A673 (cell line): ENCODE measurements around the gene CLCN2.

Experiments used
- EZH2 ChIP-seq: fragments of 200-600 bp; sonication (generic); IDR thresholded peaks from 2 replicates; pipeline ENCODE4 v1.6.1; 2017; ENCODE audit warnings: borderline replicate concordance, low read depth, mild to moderate bottlenecking, mixed read lengths, antibody characterized with exemption, low read length; ENCODE audit not compliant: poor library complexity, severe bottlenecking
- TF ChIP-seq, protein P1 (sequence below): fragments of 300-800, 200-600 bp; sonication (generic); conservative IDR thresholded peaks from 2 replicates; pipeline ENCODE4 v1.5.1; 2017; ENCODE audit warnings: low read depth, mild to moderate bottlenecking, antibody characterized with exemption, low read length, moderate library complexity, mixed read lengths

DNA sequence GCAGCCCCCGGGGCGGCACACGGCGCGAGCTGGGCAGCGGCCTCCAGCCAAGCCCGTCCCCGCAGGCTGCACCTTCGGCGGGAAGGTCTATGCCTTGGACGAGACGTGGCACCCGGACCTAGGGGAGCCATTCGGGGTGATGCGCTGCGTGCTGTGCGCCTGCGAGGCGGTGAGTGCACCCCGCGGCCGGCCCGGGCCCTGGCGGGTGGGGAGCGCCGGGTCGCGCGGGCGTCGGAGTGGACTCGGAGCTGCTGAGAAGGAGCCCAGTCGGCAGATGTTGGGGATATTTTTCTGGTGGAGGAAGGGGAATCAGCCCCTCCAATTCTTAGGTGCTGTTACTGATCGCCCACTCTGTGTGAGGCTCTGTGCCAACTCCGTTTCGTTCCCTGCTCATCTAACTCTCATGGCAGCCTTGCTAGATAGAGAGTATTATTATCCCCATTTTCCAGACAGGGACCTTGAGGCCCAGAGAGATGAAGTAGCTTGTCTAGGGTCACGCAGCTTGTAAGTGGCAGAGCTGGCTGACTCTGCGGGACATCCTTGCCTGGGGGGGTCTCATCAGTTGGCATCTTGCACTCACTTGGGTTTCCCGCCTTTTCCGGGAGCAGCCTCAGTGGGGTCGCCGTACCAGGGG, 19.3 kb upstream of the CLCN2 start:
- TF ChIP-seq EZH2, result peak; percentile 98
- TF ChIP-seq, protein P1, sequence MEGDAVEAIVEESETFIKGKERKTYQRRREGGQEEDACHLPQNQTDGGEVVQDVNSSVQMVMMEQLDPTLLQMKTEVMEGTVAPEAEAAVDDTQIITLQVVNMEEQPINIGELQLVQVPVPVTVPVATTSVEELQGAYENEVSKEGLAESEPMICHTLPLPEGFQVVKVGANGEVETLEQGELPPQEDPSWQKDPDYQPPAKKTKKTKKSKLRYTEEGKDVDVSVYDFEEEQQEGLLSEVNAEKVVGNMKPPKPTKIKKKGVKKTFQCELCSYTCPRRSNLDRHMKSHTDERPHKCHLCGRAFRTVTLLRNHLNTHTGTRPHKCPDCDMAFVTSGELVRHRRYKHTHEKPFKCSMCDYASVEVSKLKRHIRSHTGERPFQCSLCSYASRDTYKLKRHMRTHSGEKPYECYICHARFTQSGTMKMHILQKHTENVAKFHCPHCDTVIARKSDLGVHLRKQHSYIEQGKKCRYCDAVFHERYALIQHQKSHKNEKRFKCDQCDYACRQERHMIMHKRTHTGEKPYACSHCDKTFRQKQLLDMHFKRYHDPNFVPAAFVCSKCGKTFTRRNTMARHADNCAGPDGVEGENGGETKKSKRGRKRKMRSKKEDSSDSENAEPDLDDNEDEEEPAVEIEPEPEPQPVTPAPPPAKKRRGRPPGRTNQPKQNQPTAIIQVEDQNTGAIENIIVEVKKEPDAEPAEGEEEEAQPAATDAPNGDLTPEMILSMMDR, result no peak
